Karpas-422 (cell line): ENCODE data around the gene KCNG2. TPM values are rescaled to one million over a fixed set of nuclear protein-coding genes. Genes with fewer than 3 reads are reported as not detected.

Experiments used
- DNase-seq: peaks from one replicate; pipeline ENCODE4 v3.0.0-alpha.2; 2015
- H2AFZ ChIP-seq: fragments of 200-600 bp; sonication (generic); 2 replicates; pipeline ENCODE4 v1.6.1; 2014; ENCODE audit warnings: antibody characterized with exemption, low read length, mixed read lengths
- H3K27ac ChIP-seq: fragments of 200-600 bp; sonication (generic); 2 replicates; pipeline ENCODE4 v1.5.1; 2014; ENCODE audit warnings: mild to moderate bottlenecking, low read length, moderate library complexity
- H3K27me3 ChIP-seq: fragments of 200-600 bp; sonication (generic); 2 replicates; pipeline ENCODE4 v1.6.1; 2014; ENCODE audit warnings: low read length, mixed read lengths
- H3K36me3 ChIP-seq: fragments of 200-600 bp; sonication (generic); 2 replicates; pipeline ENCODE4 v1.6.1; 2014; ENCODE audit warnings: low read length, mixed read lengths; ENCODE audit not compliant: insufficient read depth
- H3K4me1 ChIP-seq: fragments of 200-600 bp; sonication (generic); 2 replicates; pipeline ENCODE4 v1.6.1; 2014; ENCODE audit warnings: mild to moderate bottlenecking, low read length, mixed read lengths
- H3K4me2 ChIP-seq: fragments of 200-600 bp; sonication (generic); 2 replicates; pipeline ENCODE4 v1.6.1; 2014; ENCODE audit warnings: low read length, low read depth, mild to moderate bottlenecking; ENCODE audit not compliant: poor library complexity, severe bottlenecking
- H3K4me3 ChIP-seq: fragments of 200-600 bp; sonication (generic); 2 replicates; pipeline ENCODE4 v1.5.1; 2014; ENCODE audit warnings: mild to moderate bottlenecking, antibody characterized with exemption, low read length, mixed read lengths
- H3K79me2 ChIP-seq: fragments of 200-600 bp; sonication (generic); 2 replicates; pipeline ENCODE4 v1.6.1; 2014; ENCODE audit warnings: mild to moderate bottlenecking, low read length, mixed read lengths
- H3K9ac ChIP-seq: fragments of 200-600 bp; sonication (generic); 2 replicates; pipeline ENCODE4 v1.6.0; 2014; ENCODE audit warnings: low read length
- H3K9me2 ChIP-seq: fragments of 200-600 bp; sonication (generic), shearing (Covaris generic); replicated peaks from 2 replicates; pipeline ENCODE4 v1.6.0; 2014; ENCODE audit warnings: mild to moderate bottlenecking, low read length, moderate library complexity; ENCODE audit not compliant: insufficient read depth
- H3K9me3 ChIP-seq: fragments of 300-700, 200-600 bp; sonication (generic); 2 replicates; pipeline ENCODE4 v1.6.1; 2014; ENCODE audit warnings: low read length, mixed read lengths
- H4K20me1 ChIP-seq: fragments of 200-600 bp; sonication (generic); 2 replicates; pipeline ENCODE4 v1.6.1; 2014; ENCODE audit warnings: mild to moderate bottlenecking, antibody characterized with exemption, low read length, low read depth; ENCODE audit not compliant: insufficient read depth
- total RNA-seq: library from RNA; depleted of rRNA; stranded (reverse); fragments of >200 nt; shearing (Covaris generic); gene quantifications from 2 replicates; pipeline ENCODE4 v1.2.3, GENCODE V29; 2014; ENCODE audit warnings: low replicate concordance

The KCNG2 gene
- total RNA-seq, 1 experiment from 2014 or later = not detected

- no peaks in the 10 kb centered on the region for H4K20me1 ChIP-seq
- no peaks in the 10 kb centered on the region for H3K36me3 ChIP-seq
- no peak overlapping the region for H3K4me2 ChIP-seq
- no peaks in the 10 kb centered on the region for H3K27me3 ChIP-seq
- no peaks in the 10 kb centered on the region for H3K4me1 ChIP-seq
- no peak overlapping the region for H3K9ac ChIP-seq
- no peaks in the 10 kb centered on the region for H3K79me2 ChIP-seq
- no peaks in the 10 kb centered on the region for H3K9me2 ChIP-seq
- peaks cover 3% of the 10 kb centered on the region; the same call in 1 of the 2 replicates for H3K9me3 ChIP-seq
- no peak overlapping the region for H2AFZ ChIP-seq
- H3K4me3 ChIP-seq = no peak overlapping the region
- no peak overlapping the region for H3K27ac ChIP-seq
- no peak for DNase-seq
These were observed 11.9 kb upstream of the KCNG2 start for GRCh38 chr18:79785831-79786230.

- no peak overlapping the region for H3K4me2 ChIP-seq
- H2AFZ ChIP-seq = no peak overlapping the region
- H3K36me3 ChIP-seq = no peaks in the 10 kb centered on the region
- no peak overlapping the region for H3K27ac ChIP-seq
- no peak overlapping the region for H3K9ac ChIP-seq
- no peaks in the 10 kb centered on the region for H3K27me3 ChIP-seq
- no peaks in the 10 kb centered on the region for H3K9me2 ChIP-seq
- no peaks in the 10 kb centered on the region for H3K79me2 ChIP-seq
- H4K20me1 ChIP-seq = no peaks in the 10 kb centered on the region
- H3K4me3 ChIP-seq = no peak overlapping the region
- no peaks in the 10 kb centered on the region for H3K4me1 ChIP-seq
- H3K9me3 ChIP-seq = peaks cover 3% of the 10 kb centered on the region; the same call in 1 of the 2 replicates
- no peak for DNase-seq
These were observed 11.4 kb upstream of the KCNG2 start for GRCh38 chr18:79786304-79786703.

DNA sequence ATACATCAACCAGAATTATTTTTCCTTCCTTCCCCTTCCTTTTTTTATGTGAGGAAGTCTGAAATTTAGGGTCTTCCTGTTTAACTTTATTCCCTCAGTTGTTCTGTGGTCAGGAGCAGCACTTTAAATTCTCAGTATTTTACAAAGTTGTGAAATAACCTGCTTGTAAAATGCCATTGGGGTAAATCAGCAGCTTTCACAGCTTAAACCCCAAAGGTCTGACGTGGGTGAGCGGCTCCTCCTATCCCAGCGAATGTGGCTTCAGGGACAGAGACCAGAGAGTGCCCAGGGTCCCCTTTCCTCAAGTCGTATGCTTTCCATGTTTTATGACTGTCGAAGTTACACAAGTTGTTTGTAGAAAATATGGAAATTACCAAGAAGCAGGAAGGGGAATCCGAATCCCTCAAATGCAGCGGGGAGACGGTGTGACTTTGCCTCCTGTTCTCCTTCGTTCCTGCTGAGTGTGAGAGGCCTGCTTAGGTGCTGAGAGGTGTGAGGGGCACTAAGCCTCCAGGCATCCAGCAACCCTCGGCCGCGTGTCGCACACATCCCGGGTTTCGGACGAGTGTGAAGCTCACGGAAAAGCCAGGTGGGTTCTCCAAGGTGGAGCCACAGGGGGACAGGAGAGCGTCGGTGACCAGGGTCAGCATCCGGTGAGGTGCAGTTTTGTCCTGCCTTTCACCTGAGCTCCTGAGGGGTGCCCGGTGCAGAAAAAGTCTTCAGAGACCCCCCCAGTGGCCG lies 10.8 kb upstream of the KCNG2 start:
- no peaks in the 10 kb centered on the region for H3K9me2 ChIP-seq
- H3K79me2 ChIP-seq = no peaks in the 10 kb centered on the region
- no peak overlapping the region for H3K27ac ChIP-seq
- no peaks in the 10 kb centered on the region for H3K27me3 ChIP-seq
- H3K36me3 ChIP-seq = no peaks in the 10 kb centered on the region
- H3K4me2 ChIP-seq = no peak overlapping the region
- no peaks in the 10 kb centered on the region for H4K20me1 ChIP-seq
- peaks cover 3% of the 10 kb centered on the region; the same call in 1 of the 2 replicates for H3K9me3 ChIP-seq
- no peak overlapping the region for H3K4me3 ChIP-seq
- no peak overlapping the region for H3K9ac ChIP-seq
- DNase-seq = no peak
- H2AFZ ChIP-seq = no peak overlapping the region
- no peaks in the 10 kb centered on the region for H3K4me1 ChIP-seq

- no peaks in the 10 kb centered on the region for H3K36me3 ChIP-seq
- H3K4me3 ChIP-seq = no peak overlapping the region
- H3K27ac ChIP-seq = no peak overlapping the region
- peaks cover 3% of the 10 kb centered on the region; the same call in 1 of the 2 replicates for H3K9me3 ChIP-seq
- no peaks in the 10 kb centered on the region for H3K27me3 ChIP-seq
- no peaks in the 10 kb centered on the region for H3K9me2 ChIP-seq
- H3K79me2 ChIP-seq = no peaks in the 10 kb centered on the region
- DNase-seq = no peak
- no peak overlapping the region for H3K9ac ChIP-seq
- no peak overlapping the region for H2AFZ ChIP-seq
- no peaks in the 10 kb centered on the region for H3K4me1 ChIP-seq
- no peak overlapping the region for H3K4me2 ChIP-seq
- no peaks in the 10 kb centered on the region for H4K20me1 ChIP-seq
These were observed 10.2 kb upstream of the KCNG2 start for GRCh38 chr18:79787527-79787864.

DNA sequence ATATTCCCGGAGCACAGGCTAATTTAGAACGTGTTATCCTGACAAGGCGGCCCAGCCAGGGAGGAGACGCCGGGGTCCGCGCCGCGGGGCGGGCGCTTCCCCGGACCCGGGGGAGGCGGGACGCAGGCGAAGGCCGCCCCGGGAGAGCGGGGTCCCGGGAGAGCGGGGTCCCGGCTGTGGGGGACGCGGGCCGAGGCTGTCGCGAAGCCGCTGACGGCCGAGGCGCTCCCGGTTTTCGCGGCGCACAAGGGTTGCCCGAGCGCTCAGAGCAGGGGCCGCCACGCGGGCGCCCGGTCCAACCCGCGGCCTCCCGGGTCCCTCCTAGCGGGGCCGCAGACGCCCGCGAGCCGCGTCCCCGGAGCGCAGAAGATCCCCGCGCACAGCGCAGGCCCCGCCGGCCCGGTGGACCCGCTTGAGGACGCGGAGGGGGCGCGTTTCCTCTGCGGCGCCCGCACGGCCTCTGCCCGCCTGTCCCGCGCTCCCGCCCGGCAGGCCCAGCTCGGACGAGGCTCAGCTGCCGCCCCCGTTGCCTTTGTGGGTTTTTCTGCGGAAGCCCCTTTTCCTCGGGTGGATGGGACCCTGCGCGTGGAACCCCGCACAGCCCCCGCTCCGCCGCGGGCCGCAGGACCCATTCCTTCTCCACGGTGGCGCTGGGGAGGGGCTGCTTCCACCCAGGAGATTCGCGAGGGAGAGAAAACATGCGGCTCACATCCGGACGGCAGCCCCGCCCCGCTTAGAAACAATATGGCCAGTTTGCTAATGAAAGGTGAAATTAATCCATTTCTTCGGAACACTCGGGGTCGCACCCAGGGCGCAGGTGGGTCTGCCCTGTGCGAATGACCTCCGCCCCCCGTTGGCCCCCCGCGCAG lies 9.6 kb upstream of the KCNG2 start:
- Histone ChIP-seq H3K9ac (no peak overlapping the region), H3K36me3 (no peaks in the 10 kb centered on the region), H4K20me1 (no peaks in the 10 kb centered on the region), H3K27ac (no peak overlapping the region), H3K4me1 (no peaks in the 10 kb centered on the region), H3K9me2 (no peaks in the 10 kb centered on the region), H3K27me3 (no peaks in the 10 kb centered on the region), H3K9me3 (peaks cover 3% of the 10 kb centered on the region; the same call in 1 of the 2 replicates), H3K79me2 (no peaks in the 10 kb centered on the region), H3K4me3 (no peak overlapping the region), H3K4me2 (no peak overlapping the region), H2AFZ (no peak overlapping the region)
- no peak for DNase-seq

DNA sequence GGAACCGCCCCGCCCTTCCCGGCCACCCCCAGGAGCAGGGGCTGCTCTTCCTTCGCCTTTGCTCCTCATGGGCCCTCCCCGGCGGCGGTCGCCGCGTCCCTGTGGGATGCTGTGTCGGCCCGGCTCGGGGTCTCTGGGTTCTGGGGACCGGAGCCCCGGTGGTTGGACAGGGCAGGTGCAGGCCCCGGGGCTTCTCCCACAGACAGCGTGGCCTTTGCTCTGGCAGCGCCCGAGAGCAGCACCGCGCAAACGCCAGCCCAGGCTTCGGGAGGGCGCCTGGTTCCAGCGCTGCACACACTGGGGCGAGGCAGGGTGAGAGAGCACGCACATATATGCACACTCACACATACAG lies 9.0 kb upstream of the KCNG2 start:
- H2AFZ ChIP-seq = no peak overlapping the region
- H3K9me2 ChIP-seq = no peaks in the 10 kb centered on the region
- H3K4me3 ChIP-seq = no peak overlapping the region
- no peaks in the 10 kb centered on the region for H4K20me1 ChIP-seq
- H3K9me3 ChIP-seq = peaks cover 3% of the 10 kb centered on the region; the same call in 1 of the 2 replicates
- H3K27me3 ChIP-seq = no peaks in the 10 kb centered on the region
- no peak overlapping the region for H3K27ac ChIP-seq
- no peak overlapping the region for H3K9ac ChIP-seq
- H3K4me2 ChIP-seq = no peak overlapping the region
- no peaks in the 10 kb centered on the region for H3K79me2 ChIP-seq
- H3K4me1 ChIP-seq = no peaks in the 10 kb centered on the region
- DNase-seq = no peak
- no peaks in the 10 kb centered on the region for H3K36me3 ChIP-seq

DNA sequence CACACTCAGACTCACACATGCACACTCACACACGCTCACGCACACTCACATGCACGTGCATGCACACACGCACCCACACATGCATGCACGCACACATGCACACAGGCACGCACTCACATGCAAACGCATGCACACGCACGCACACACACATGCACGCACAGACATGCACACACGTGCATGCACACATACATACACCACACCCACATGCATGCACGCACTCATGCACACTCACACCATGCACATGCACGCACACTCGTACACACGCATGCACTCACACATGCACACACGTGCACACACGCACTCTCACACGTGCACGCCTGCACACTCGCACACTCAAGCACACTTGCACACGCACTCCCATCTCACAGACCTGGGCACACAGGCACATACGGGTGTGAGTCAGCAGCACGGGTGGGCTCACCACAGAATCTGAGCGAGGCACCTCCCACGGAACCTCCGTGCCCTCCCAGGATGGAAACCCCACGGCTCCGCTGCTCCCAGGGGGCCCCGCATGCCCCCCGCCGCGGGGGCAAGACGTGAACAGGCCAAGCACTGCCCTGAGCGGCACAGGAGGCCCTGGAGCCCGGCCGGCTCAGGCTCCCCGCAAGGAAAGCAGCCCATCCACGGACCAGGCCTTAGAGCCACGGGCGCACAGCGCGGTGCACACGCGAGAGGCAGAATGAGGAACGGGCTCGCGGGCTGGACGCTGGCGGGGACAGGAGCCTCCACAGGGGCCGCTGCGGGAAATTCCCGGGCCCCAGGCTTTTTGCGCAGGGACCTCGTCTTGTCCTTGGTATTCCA lies 8.4 kb upstream of the KCNG2 start:
- Histone ChIP-seq H3K36me3 (no peaks in the 10 kb centered on the region), H3K4me3 (no peak overlapping the region), H3K9me2 (no peaks in the 10 kb centered on the region), H3K4me1 (no peaks in the 10 kb centered on the region), H2AFZ (no peak overlapping the region), H3K9ac (no peak overlapping the region), H3K4me2 (no peak overlapping the region), H3K27ac (no peak overlapping the region), H4K20me1 (no peaks in the 10 kb centered on the region), H3K27me3 (no peaks in the 10 kb centered on the region), H3K79me2 (no peaks in the 10 kb centered on the region), H3K9me3 (peaks cover 3% of the 10 kb centered on the region; the same call in 1 of the 2 replicates)
- DNase-seq = no peak
